H1 (cell line): Measurements from ENCODE around the gene HECTD3. TPM values are rescaled to one million over a fixed set of nuclear protein-coding genes. Genes with fewer than 3 reads are reported as not detected.
A peak's percentile ranks its signal among the peaks of the same experiment; 100 is the strongest.

Source experiments
- CTCF ChIA-PET: fragments of 300-600 bp; sonication (Branson Sonifier 250); formaldehyde crosslinking; loops from one replicate; lab custom pipeline; 2021; ENCODE audit not compliant: partially characterized antibody; lab: Charles Lee
- POLR2A ChIA-PET: fragments of 300-600 bp; sonication (Branson Sonifier 250); formaldehyde crosslinking; loops from one replicate; lab custom pipeline; 2021; ENCODE audit warnings: inconsistent platforms; ENCODE audit not compliant: partially characterized antibody; lab: Charles Lee
- DNase-seq, 2 experiments: peaks; one replicate each; pipeline versions ENCODE4 v3.0.0 to v3.0.0-alpha.2; 2010 to 2022; ENCODE audit warnings: low spot score in 2 of 2, low read depth in 1 of 2, mixed read lengths in 1 of 2
- FAIRE-seq: peaks from 2 replicates; lab custom pipeline; 2011; peaks lifted over from hg19 to GRCh38; lab: Jason Lieb, UNC
- H2AFZ ChIP-seq: 2 replicates; pipeline ENCODE4 v1.8.1; 2012; ENCODE audit warnings: low read length, inconsistent platforms
- H2AK5ac ChIP-seq: 2 replicates; pipeline ENCODE4 v1.6.1; 2013; ENCODE audit warnings: low read depth, low read length
- H2BK120ac ChIP-seq: replicated peaks from 2 replicates; pipeline ENCODE3; 2013; ENCODE audit warnings: low read depth, low read length, inconsistent platforms
- H2BK12ac ChIP-seq: 2 replicates; pipeline ENCODE4 v1.6.1; 2013; ENCODE audit warnings: low read depth, low read length
- H2BK15ac ChIP-seq: 2 replicates; pipeline ENCODE4 v1.6.1; 2013; ENCODE audit warnings: low read length
- H2BK20ac ChIP-seq: 2 replicates; pipeline ENCODE4 v1.6.1; 2013; ENCODE audit warnings: low read length
- H2BK5ac ChIP-seq: 2 replicates; pipeline ENCODE4 v1.6.1; 2013; ENCODE audit warnings: low read depth, low read length
- H3K14ac ChIP-seq: 2 replicates; pipeline ENCODE4 v1.6.1; 2013; ENCODE audit warnings: inconsistent platforms; ENCODE audit not compliant: insufficient read length
- H3K18ac ChIP-seq: 2 replicates; pipeline ENCODE4 v1.6.1; 2013; ENCODE audit warnings: low read length; ENCODE audit errors: extremely low read depth
- H3K23ac ChIP-seq: 2 replicates; pipeline ENCODE4 v1.6.1; 2013; ENCODE audit warnings: inconsistent platforms; ENCODE audit not compliant: insufficient read length
- H3K23me2 ChIP-seq: 2 replicates; pipeline ENCODE4 v1.6.1; 2013; ENCODE audit warnings: low read depth, low read length
- H3K27ac ChIP-seq: 2 replicates; pipeline ENCODE4 v1.6.1; 2011; ENCODE audit warnings: low read depth, low read length, inconsistent platforms
- H3K27me3 ChIP-seq, 4 experiments: replicated peaks in 1 of 4; 1 replicate in 1 of 4; 2 replicates in 3 of 4; pipeline versions ENCODE4 v1.6.1 to v1.8.1; 2011 to 2013; ENCODE audit warnings: low read length in 3 of 4, mild to moderate bottlenecking in 3 of 4, inconsistent platforms in 2 of 4, mixed read lengths in 2 of 4, moderate library complexity in 1 of 4; ENCODE audit not compliant: control insufficient read depth in 3 of 4, insufficient read depth in 3 of 4; ENCODE audit errors: extremely low read depth in 1 of 4
- H3K36me3 ChIP-seq, 4 experiments: 2 replicates each; pipeline versions ENCODE4 v1.6.1 to v1.8.1; 2011 to 2013; ENCODE audit warnings: mild to moderate bottlenecking in 4 of 4, low read length in 3 of 4, moderate library complexity in 2 of 4, control low read depth in 1 of 4, inconsistent platforms in 1 of 4; ENCODE audit not compliant: insufficient read depth in 4 of 4, control insufficient read depth in 2 of 4
- H3K4ac ChIP-seq: replicated peaks from 2 replicates; pipeline ENCODE3; 2013; ENCODE audit warnings: low read length, low read depth, mixed read lengths, inconsistent platforms; ENCODE audit not compliant: insufficient read length
- H3K4me1 ChIP-seq, 4 experiments: replicated peaks in 1 of 4; 1 replicate in 1 of 4; 2 replicates in 3 of 4; pipeline versions ENCODE4 v1.6.1 to v1.8.1; 2011 to 2013; ENCODE audit warnings: low read length in 3 of 4, inconsistent platforms in 2 of 4, mixed read lengths in 1 of 4; ENCODE audit not compliant: insufficient read depth in 4 of 4, control insufficient read depth in 3 of 4
- H3K4me2 ChIP-seq, 2 experiments: 2 replicates each; pipeline versions ENCODE4 v1.6.1 to v1.8.1; 2011 to 2013; ENCODE audit warnings: low read depth in 2 of 2, low read length in 2 of 2, control low read depth in 1 of 2, inconsistent platforms in 1 of 2, mild to moderate bottlenecking in 1 of 2; ENCODE audit not compliant: insufficient read depth in 1 of 2
- H3K4me3 ChIP-seq, 4 experiments: fragments of 200-600, 300-600 bp in 1 of 4; sonication (generic), shearing (Covaris generic), sonication (Bioruptor Twin) in 1 of 4; 2 replicates each; pipeline versions ENCODE4 v1.5.1 to v1.8.1; 2011 to 2016; ENCODE audit warnings: low read length in 4 of 4, low read depth in 3 of 4, control low read depth in 2 of 4, inconsistent platforms in 2 of 4, mild to moderate bottlenecking in 2 of 4, mixed read lengths in 1 of 4, moderate library complexity in 1 of 4; ENCODE audit not compliant: insufficient read depth in 2 of 4; ENCODE audit errors: extremely low read depth in 1 of 4
- H3K56ac ChIP-seq: replicated peaks from 2 replicates; pipeline ENCODE3; 2013; ENCODE audit warnings: low read depth, mild to moderate bottlenecking, mixed read lengths, low read length, inconsistent platforms; ENCODE audit not compliant: insufficient read length
- H3K79me1 ChIP-seq: 2 replicates; pipeline ENCODE4 v1.6.1; 2013; ENCODE audit warnings: low read depth, low read length, control low read depth
- H3K79me2 ChIP-seq, 2 experiments: 2 replicates each; pipeline versions ENCODE4 v1.6.1 to v1.8.1; 2012 to 2013; ENCODE audit warnings: low read length in 2 of 2, mild to moderate bottlenecking in 2 of 2, inconsistent platforms in 1 of 2; ENCODE audit not compliant: insufficient read depth in 2 of 2, control insufficient read depth in 1 of 2
- H3K9ac ChIP-seq, 4 experiments: replicated peaks in 1 of 4; 1 replicate in 1 of 4; 2 replicates in 3 of 4; pipeline versions ENCODE4 v1.6.1 to v1.8.1; 2011 to 2013; ENCODE audit warnings: low read depth in 3 of 4, low read length in 3 of 4, control low read depth in 2 of 4, mild to moderate bottlenecking in 2 of 4, moderate library complexity in 2 of 4, inconsistent platforms in 1 of 4; ENCODE audit errors: extremely low read depth in 1 of 4
- H3K9me3 ChIP-seq, 2 experiments: 2 replicates each; pipeline versions ENCODE4 v1.6.1 to v1.8.1; 2012 to 2013; ENCODE audit warnings: mild to moderate bottlenecking in 2 of 2, moderate library complexity in 2 of 2, control low read depth in 1 of 2, inconsistent platforms in 1 of 2, low read depth in 1 of 2, low read length in 1 of 2, mixed read lengths in 1 of 2; ENCODE audit not compliant: insufficient read depth in 2 of 2
- H4K20me1 ChIP-seq, 2 experiments: replicated peaks in 1 of 2; 2 replicates each; pipeline versions ENCODE3 to v1.8.1; 2011 to 2013; ENCODE audit warnings: inconsistent platforms in 2 of 2, low read length in 2 of 2, mild to moderate bottlenecking in 1 of 2; ENCODE audit not compliant: insufficient read depth in 2 of 2, control insufficient read depth in 1 of 2
- H4K5ac ChIP-seq: 2 replicates; pipeline ENCODE4 v1.6.1; 2013; ENCODE audit warnings: low read length, low read depth, mixed read lengths, inconsistent platforms; ENCODE audit not compliant: insufficient read length
- H4K8ac ChIP-seq: 2 replicates; pipeline ENCODE4 v1.8.0; 2013; ENCODE audit warnings: mild to moderate bottlenecking, moderate library complexity, low read length, inconsistent platforms; ENCODE audit not compliant: insufficient read depth; ENCODE audit errors: extremely low read depth
- H4K91ac ChIP-seq: replicated peaks from 2 replicates; pipeline ENCODE3; 2013; ENCODE audit warnings: low read length, mixed read lengths, inconsistent platforms; ENCODE audit not compliant: insufficient read length
- ASH2L ChIP-seq: fragments of 200-600, 300-600 bp; sonication (generic); IDR thresholded peaks from one replicate; pipeline ENCODE4 v1.7.1; 2017; ENCODE audit warnings: low read length
- BCL11A ChIP-seq, 2 experiments: IDR thresholded peaks; one replicate each; pipeline ENCODE4 v1.6.1; 2011; ENCODE audit warnings: low read depth in 2 of 2, low read length in 2 of 2, mild to moderate bottlenecking in 2 of 2
- EP300 ChIP-seq, 2 experiments: IDR thresholded peaks; 1 replicate in 1 of 2; 2 replicates in 1 of 2; pipeline ENCODE4 v1.6.1; 2011 to 2012; ENCODE audit warnings: low read depth in 2 of 2, low read length in 2 of 2, mild to moderate bottlenecking in 2 of 2, borderline replicate concordance in 1 of 2, inconsistent platforms in 1 of 2, moderate library complexity in 1 of 2
- GABPA ChIP-seq: IDR thresholded peaks from 2 replicates; pipeline ENCODE4 v1.6.1; 2011; ENCODE audit warnings: mild to moderate bottlenecking, low read length, moderate library complexity, borderline replicate concordance; ENCODE audit not compliant: insufficient read depth
- HDAC2 ChIP-seq, 2 experiments: fragments of 300-600 bp in 1 of 2; sonication (generic) in 1 of 2; IDR thresholded peaks; 2 replicates each; pipeline ENCODE4 v1.6.1; 2011 to 2012; ENCODE audit warnings: low read depth in 2 of 2, low read length in 2 of 2, mild to moderate bottlenecking in 2 of 2, moderate library complexity in 2 of 2, borderline replicate concordance in 1 of 2, inconsistent platforms in 1 of 2
- NRF1 ChIP-seq: IDR thresholded peaks from 2 replicates; pipeline ENCODE4 v1.6.1; 2011; ENCODE audit warnings: mild to moderate bottlenecking, low read depth, low read length, improper control_type of control experiment
- RBBP5 ChIP-seq: IDR thresholded peaks from 2 replicates; pipeline ENCODE4 v1.7.1; 2012; ENCODE audit warnings: low read depth, mild to moderate bottlenecking, inconsistent platforms, low read length, moderate library complexity, borderline replicate concordance
- RXRA ChIP-seq: IDR thresholded peaks from 2 replicates; pipeline ENCODE4 v1.6.1; 2011; ENCODE audit warnings: low read depth, mild to moderate bottlenecking, low read length, moderate library complexity; ENCODE audit not compliant: insufficient read depth
- SIN3A ChIP-seq, 2 experiments: IDR thresholded peaks in 1 of 2; conservative IDR thresholded peaks in 1 of 2; 2 replicates each; pipeline ENCODE4 v1.6.1; 2011 to 2012; ENCODE audit warnings: low read length in 2 of 2, improper control_type of control experiment in 1 of 2, low read depth in 1 of 2, mild to moderate bottlenecking in 1 of 2
- SP1 ChIP-seq: IDR thresholded peaks from 2 replicates; pipeline ENCODE4 v1.6.1; 2011; ENCODE audit warnings: low read depth, low read length
- SP2 ChIP-seq: IDR thresholded peaks from 2 replicates; pipeline ENCODE4 v1.6.1; 2012; ENCODE audit warnings: mild to moderate bottlenecking, low read length, inconsistent platforms
- SP4 ChIP-seq: IDR thresholded peaks from 2 replicates; pipeline ENCODE4 v1.6.1; 2012; ENCODE audit warnings: low read length, inconsistent platforms
- SUZ12 ChIP-seq: fragments of 200-600 bp; sonication (generic); IDR thresholded peaks from 2 replicates; pipeline ENCODE4 v1.6.1; 2012; ENCODE audit warnings: mild to moderate bottlenecking, inconsistent platforms, low read length, moderate library complexity, mixed read lengths
- TBP ChIP-seq: IDR thresholded peaks from 2 replicates; pipeline ENCODE4 v1.6.1; 2011; ENCODE audit warnings: low read depth, low read length, improper control_type of control experiment
- WGBS, 2 experiments: shearing (Covaris generic) in 1 of 2; methylation state at CpG; one replicate each; pipeline versions ENCODE4 v1.1.6 to v1.1.7; 2013 to 2015; ENCODE audit warnings: low lambda C conversion rate in 2 of 2, mixed read lengths in 2 of 2, inconsistent platforms in 1 of 2, low coverage in 1 of 2, missing lambda C conversion rate in 1 of 2; ENCODE audit not compliant: insufficient replicate concordance in 2 of 2, insufficient coverage in 1 of 2, insufficient read length in 1 of 2; ENCODE audit errors: extremely low coverage in 1 of 2, missing lambda C conversion rate in 1 of 2; 5-methylcytosine and 5-hydroxymethylcytosine counted together
- polyA plus RNA-seq, 7 experiments: library from polyadenylated mRNA; depleted of rRNA in 3 of 7; stranded (reverse) in 5 of 7; unstranded in 2 of 7; fragments of >200 nt in 5 of 7; fragments of 200-250 nt in 2 of 7; gene quantifications; 1 replicate in 5 of 7; 2 replicates in 1 of 7; 4 replicates in 1 of 7; pipeline versions ENCODE4 v1.2.1 to v1.2.3, GENCODE V29; 2011 to 2013; ENCODE audit warnings: missing spikeins in 2 of 7, mixed read lengths in 2 of 7
- total RNA-seq: library from RNA; stranded (reverse); fragmentation: NEBNext Ultra II Directional; extraction: Animal tissue kit (Norgen Biotek cat#: 25700); gene quantifications from 2 replicates; pipeline ENCODE4 v1.2.1, GENCODE V29; 2021

Gene HECTD3
- total and polyA plus RNA-seq, 2 of the 8 experiments (the other 6 are each of a cell fraction or from before 2014, with no cell fraction given): 32.9 to 52.7 TPM

GRCh38 chr1:45008516-45008915 lies 2.6 kb downstream of the HECTD3 start:
- Histone ChIP-seq H3K23me2 (peaks cover 10% of the 10 kb centered on the region), H3K4me2 (no peak overlapping the region), H2BK12ac (no peak overlapping the region), H2AK5ac (no peak overlapping the region), H4K5ac (no peak overlapping the region), H3K56ac (no peak overlapping the region), H3K27me3 (no peaks in the 10 kb centered on the region), H2BK5ac (no peak overlapping the region), H3K4me3 (no peak overlapping the region), H3K23ac (no peak overlapping the region), H4K20me1 (peaks cover 0 to 5% of the 10 kb centered on the region in 2 experiments), H3K79me2 (no peaks in the 10 kb centered on the region; a peak in 1 of 4 replicates), H3K9me3 (no peaks in the 10 kb centered on the region), H3K18ac (no peak overlapping the region), H2BK20ac (no peak overlapping the region), H3K4me1 (peaks cover 5 to 10% (median 6%) of the 10 kb centered on the region in 4 experiments; a peak in 6 of 7 replicates), H3K4ac (no peak overlapping the region), H2AFZ (no peak overlapping the region), H2BK120ac (no peak overlapping the region), H3K27ac (no peak overlapping the region), H3K9ac (peak overlapping the region in 1 of 4 experiments; percentile 14; a peak in 1 of 7 replicates), H4K8ac (no peak overlapping the region), H3K14ac (no peak overlapping the region), H2BK15ac (no peak overlapping the region), H4K91ac (no peak overlapping the region), H3K36me3 (peaks cover 6 to 31% (median 13%) of the 10 kb centered on the region in 4 experiments; a peak in 7 of 8 replicates), H3K79me1 (no peaks in the 10 kb centered on the region)
- 97% methylated on average over 12 of the region's 12 CpGs; no CpG with 5 or more reads in 1 of the 2 experiments for WGBS, 2 experiments
- CTCF ChIA-PET: interaction anchor here (2.9 to 15.4 kb wide), 2 partner anchors 186 to 291 kb away, joined by 8 to 424 read pairs; no protein-coding TSS in a partner anchor
- FAIRE-seq (no peak), DNase-seq (no peak)
- POLR2A ChIA-PET: interaction anchor here (1.1 kb wide), 1 partner anchor 229 kb away, joined by 4 read pairs; no protein-coding TSS in a partner anchor
- TF ChIP-seq GABPA (no peak), RXRA (no peak), EP300 (IDR thresholded peaks at IDR 0.05; ENCODE audit: borderline replicate concordance in 1 of 2, low read depth in 2 of 2, low read length in 2 of 2) (no peak), TBP (no peak), SP2 (no peak), SIN3A (conservative IDR thresholded peaks at IDR 0.05 in 1 of 2, IDR thresholded peaks at IDR 0.05 in 1 of 2; ENCODE audit: low read depth in 1 of 2, low read length in 2 of 2) (no peak), BCL11A (IDR thresholded peaks at IDR 0.05; ENCODE audit: low read depth in 2 of 2, low read length in 2 of 2) (no peak), SUZ12 (no peak), NRF1 (no peak), SP4 (no peak), ASH2L (no peak), RBBP5 (no peak), HDAC2 (IDR thresholded peaks at IDR 0.05; ENCODE audit: borderline replicate concordance in 1 of 2, low read depth in 2 of 2, low read length in 2 of 2) (no peak), SP1 (no peak)
